ENCODE measurements around the gene ACVRL1.

Gene ACVRL1

DNA sequence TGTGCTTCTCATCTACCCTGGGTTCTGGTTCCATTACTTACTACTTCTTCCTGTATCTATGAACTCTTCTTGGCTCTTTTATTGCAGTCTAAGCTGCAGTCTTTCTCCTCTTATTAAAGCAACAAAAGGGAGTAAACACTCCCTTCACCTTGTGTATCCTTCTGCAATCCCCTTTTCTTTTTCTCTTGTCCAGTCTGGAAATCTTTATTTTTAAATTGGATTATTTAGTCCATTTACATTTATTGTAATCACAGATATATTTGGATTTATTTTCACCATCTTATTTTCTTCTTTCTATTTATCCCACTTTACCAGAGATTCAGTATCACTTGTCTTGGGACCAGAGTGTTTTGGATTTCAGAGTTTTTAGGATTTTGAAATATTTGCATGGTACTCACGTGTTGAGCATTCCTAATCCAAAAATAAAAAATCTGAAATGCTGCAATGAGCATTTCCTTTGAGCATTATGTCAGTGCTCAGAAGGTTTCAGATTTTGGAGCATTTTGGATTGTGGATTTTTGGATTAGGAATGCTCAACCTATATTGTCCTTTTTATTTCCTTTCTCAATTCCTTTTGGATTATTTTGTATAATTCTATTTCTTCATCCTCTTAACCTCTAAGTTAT lies 37.4 kb downstream of the ACVRL1 start:
- DNase-seq (ENCODE audit: low spot score) = no peak

DNA sequence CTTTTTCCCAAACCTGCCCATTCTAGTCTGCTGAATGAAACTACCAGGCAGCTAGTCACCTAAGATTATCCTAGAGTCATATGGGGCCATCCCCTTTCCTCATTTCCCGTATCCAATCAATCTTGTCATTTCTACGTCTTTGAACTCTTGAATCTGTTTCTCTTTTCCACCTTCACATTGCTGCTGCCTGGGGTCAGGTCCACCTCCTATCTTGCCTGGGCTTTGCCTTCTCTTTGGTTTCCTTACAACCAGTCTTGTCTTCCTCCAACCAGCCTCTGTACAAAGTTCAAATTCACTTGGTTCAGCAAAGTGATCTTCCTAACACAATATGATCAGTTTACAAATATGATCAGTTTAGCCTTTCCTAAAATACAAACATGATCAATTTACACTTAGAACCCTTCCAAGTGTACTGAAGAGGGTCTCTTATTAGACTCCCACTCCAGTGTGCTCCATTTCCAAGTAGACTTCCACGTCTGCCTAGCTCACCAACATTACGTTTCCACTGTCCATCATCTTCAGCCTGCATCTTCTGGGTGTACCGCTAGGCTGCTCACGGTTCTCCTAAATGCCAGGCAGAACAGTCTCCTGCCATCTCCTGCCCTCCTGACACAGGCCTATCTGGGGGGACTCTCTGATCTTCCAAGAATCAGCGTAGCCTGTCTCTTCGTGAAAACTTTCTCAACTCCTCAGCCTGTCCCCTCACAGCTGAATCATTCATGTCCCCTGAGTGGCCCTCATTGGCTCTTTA lies 40.1 kb downstream of the ACVRL1 start:
- DNase-seq (ENCODE audit: low spot score) = no peak

GRCh38 chr12:51948066-51948465 lies 40.8 kb downstream of the ACVRL1 start:
- DNase-seq (ENCODE audit: low spot score) = no peak

DNA sequence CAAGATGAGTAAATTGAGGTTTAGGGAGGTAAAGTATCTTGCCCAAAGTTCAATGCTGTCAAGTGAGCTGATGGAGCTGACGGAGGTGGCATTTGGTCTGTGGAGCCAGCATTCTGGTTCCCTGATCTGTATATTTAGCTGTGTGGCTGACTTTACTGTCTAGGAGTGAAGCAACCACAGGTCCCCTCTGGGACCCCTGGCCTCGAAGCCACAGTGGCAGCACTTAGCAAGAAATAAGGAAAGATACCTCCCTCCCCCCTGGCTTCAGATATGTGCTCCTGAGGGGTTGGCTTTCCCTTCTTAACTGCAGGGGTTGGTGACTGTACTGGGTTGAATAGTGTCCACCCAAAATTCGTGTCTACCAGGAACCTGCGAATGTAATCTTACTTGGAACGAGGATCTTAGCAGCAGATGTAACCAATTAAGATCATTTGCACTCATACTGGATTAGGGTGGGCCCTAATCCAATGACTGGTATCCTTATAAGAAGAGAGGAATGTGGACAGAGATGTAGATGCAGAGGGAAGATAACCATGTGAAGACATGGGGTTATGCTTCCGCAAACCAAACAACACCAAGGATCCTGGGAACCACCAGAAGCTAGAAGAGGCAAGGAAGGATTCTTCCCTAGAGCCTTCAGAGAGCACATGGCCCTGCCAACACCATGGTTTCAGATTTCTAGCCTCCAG lies 42.2 kb downstream of the ACVRL1 start:
- DNase-seq (ENCODE audit: low spot score) = no peak

GRCh38 chr12:51950682-51951198 lies 43.4 kb downstream of the ACVRL1 start:
- DNase-seq (ENCODE audit: low spot score) = no peak

DNA sequence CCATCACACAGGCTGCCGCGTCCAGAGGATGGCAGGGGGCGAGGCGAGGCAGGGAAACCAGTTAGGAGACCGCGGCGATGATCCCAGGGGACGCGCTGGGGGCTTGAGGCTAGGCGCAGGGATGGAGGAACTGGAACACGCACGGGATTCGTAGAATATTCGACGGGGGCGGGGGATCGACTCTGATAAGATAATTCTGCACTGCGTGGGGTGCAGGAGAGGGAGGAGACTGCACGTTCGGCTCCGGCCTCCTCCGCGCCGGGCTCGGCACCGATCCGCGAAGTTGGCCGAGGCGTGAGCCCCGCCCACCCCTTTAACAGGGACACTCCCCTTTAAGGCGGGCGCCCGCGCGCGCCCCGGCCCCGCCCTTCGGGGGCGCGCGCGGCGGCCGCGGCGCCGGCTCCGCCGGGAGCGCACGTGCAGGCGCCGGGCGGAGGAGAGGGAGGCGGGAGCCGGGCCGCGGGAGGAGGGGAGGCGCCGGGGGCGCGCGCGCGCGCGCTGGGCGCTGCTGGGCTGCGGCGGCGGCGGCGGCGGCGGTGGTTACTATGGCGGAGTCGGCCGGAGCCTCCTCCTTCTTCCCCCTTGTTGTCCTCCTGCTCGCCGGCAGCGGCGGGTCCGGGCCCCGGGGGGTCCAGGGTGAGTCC lies 44.0 kb downstream of the ACVRL1 start, which contains the start of gene ACVR1B:
Gene ACVR1B (plus strand): TSS at position 501 of the 644 bp plus-strand sequence. CDS start 45 bp downstream, at position 546.
- peak; percentile 91 for DNase-seq (ENCODE audit: low spot score)

- DNase-seq (ENCODE audit: low spot score) = no peak
Measured at GRCh38 chr12:51951843-51952722, 44.8 kb downstream of the ACVRL1 start.

DNA sequence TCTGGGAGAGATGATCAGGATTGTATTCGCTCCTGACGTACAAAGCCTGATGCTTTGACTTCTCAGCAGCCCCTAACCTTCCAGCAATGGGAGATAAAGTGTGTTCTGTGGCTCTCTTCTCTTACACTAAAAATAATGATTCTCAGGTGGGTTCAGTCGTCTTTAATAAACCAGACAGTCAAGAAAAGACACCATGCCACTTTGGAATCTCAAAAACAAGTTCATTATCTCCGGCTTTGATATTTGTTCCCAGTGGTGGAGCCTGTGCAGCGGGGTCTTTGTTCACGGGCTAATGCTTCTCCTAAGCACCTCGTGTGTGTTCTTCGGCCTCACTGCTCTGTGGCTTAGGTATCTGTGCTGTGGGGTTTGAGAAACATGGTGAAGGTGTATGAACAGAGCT lies 45.8 kb downstream of the ACVRL1 start:
- no peak for DNase-seq (ENCODE audit: low spot score)

DNA sequence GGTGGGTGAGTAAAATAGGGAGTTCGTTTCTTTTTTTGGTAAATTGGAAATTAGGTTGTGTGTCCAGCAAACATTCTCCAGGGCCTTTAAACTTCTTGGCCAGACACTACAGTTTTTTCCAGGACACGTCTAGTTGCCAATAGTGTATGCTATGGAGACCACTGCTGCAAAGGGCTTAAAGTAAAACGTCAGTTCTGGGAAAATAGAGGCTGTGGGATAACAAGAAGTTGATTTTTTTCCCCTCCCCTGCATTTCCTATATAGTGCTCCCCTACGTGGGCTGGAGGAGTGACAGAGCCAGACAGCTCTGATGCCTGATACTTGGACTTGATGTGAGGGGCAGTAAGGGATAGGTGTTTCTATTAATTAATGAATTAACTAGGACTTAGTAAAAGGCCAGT lies 46.6 kb downstream of the ACVRL1 start:
- no peak for DNase-seq (ENCODE audit: low spot score)

DNA sequence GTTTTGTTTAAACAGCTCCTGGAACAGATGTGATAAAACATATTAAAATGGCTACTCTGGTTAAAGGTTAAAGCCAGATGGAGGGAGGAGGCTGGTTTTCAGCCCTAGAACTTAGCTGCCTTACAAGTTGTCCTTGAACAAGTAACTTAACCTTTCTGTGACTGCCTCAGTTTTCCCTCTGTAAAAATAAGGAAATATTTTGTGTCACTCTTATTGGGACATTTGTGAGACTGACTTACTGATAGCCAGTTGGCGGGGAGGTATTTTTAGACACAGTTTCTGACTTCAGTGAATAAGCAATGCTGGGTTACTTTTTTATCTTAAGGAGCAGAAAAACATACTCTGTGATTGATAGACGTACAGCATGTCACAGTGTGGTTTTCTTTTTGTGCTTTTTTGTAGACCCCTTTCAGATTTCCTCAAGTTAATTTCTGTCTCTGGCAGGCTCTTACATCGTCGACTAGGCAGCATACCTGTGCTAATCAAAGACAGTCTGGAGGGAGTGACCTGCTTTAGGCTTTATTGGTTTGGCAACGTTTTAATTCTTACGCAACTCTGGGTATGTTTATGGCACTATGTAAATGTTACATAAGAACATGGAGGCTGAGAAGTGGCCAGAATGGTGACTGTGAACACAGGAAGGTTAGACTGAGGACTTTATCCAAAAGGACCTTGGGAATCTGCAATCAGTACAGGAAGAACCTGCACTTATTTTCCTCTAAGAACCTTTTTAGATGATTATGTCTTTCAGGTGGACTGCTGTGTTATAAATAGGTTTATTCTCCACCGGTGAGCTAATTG lies 47.5 kb downstream of the ACVRL1 start:
- DNase-seq (ENCODE audit: low spot score) = no peak

- DNase-seq (ENCODE audit: low spot score) = no peak
Measured at GRCh38 chr12:51955702-51956101, 48.4 kb downstream of the ACVRL1 start.

DNA sequence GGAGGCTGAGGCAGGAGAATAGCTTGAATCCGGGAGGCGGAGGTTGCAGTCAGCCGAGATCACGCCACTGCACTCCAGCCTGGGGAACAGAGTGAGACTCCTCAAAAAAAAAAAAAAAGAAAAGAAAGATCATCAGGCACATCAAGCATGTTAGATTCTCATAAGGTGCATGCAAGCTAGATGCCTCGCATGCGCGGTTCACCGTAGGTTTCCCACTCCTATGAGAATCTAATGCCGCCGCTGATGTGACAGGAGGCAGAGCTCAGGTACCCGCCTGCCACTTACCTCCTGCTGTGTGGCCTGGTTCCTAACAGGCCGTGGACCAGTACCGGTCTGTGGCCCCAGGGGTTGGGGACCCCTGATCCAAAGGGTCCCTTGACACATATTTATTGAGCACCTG lies 51.2 kb downstream of the ACVRL1 start:
- no peak for DNase-seq (ENCODE audit: low spot score)

DNA sequence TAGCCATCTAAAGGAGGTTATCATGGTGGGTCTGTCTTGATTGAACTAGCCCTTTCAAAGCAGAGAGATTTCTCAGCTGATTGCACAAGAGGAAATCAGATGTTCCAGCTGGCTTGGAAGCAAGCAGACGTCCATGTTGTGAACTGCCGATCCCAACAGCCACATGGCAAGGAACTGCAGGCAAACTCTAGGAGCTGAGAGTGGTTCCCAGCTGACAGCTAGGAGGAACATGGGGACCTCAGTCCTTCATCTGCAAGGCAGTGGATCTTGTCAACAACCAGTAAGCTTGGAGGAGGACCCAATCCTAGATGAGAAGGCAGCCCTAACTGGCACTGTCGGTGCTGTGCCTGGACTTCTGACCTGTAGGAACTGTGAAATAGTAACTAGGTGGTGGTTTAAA lies 51.9 kb downstream of the ACVRL1 start:
- DNase-seq (ENCODE audit: low spot score) = no peak

GRCh38 chr12:51959921-51960320 lies 52.6 kb downstream of the ACVRL1 start:
- no peak for DNase-seq (ENCODE audit: low spot score)

DNA sequence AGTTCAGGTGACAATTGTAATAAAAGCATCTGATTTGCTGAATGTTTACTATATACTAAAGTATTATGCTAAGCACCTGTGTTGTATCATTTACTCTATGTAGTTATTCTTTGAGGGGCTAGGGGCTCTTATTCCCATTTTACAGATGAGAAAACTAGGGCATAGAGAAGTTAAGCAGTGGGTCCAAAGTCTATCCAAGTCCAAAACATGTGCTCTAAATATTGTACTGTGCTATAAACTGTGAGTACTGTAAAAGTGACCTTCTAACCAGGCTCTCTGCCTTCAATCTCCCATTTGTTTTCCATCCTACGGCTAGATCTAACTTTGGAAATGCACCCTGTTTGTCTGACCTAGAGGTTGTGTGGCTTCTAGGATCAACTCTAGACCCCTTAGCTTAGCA lies 53.2 kb downstream of the ACVRL1 start:
- DNase-seq (ENCODE audit: low spot score) = no peak

DNA sequence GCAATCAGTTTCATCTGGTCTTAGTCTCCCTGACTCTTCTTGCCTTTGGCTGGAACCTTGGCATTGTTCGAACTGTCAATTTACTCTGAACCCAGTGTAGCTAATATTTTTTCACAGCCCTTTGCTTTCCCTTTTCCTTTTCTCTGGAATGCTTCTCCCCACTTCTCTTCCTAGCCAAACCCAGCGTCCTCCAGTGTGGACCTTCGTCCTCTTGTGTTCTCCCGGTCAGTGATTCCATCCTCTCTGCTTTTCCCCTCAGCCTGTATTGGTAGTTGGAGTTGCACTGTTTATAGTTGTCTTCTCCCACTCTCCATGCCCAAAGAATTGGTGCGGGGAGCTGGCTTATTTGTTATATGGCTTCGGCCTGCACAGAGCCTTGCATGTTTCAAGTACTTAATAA lies 53.6 kb downstream of the ACVRL1 start:
- no peak for DNase-seq (ENCODE audit: low spot score)

DNA sequence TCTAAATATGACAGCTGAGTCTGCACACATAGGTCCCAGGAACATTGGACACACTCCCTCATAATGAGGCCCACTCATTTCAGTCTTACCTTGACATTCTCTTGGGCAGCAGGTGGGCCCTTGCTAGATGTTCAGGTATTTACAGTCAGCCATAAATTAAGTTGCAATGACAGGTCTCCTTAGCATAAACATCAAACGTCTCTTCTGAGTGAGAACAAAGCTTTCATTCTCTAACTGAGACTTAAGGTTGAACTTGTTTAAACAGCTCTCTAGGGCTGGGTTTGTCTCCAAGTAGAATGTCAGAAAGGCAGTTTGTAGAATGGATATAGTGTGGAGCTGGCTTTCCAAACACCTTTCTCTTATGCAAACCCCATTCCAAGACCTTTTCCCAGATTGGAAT lies 54.5 kb downstream of the ACVRL1 start:
- no peak for DNase-seq (ENCODE audit: low spot score)

DNA sequence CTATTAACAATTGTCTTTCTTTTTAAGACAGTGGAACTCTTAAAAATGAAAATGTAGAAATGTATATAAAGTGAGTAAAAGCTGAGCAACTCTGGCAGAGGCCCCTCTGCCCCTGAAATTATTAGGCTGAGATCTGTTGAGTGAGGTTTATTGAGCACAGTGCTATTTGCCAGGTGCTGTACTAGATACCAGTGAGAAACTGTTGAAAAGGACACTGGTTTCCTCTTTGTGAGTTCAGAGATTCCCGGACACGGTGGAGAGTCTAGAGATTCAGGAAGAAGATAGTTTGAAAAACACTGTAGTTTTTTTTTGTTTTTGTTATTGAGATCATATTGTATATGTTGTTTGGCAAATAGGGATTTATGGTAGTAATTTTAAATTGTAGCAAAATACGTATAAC lies 55.4 kb downstream of the ACVRL1 start:
- no peak for DNase-seq (ENCODE audit: low spot score)

DNA sequence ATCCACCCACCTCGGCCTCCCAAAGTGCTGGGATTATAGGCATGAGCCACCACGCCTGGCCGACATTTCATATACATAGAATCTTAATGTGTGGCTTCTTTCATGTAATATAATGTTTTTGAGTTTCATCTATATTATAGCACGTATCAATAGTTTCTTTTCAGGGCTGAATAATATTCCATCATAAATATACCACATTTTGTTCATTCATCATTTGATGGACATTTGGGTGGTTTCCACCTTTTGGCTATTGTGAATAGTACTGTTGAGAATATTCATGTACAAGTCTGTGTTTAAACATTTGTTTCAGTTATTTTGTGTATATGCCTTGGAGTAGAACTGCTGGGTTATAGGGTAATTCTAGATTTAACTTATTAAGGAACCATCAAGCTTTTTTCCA lies 56.2 kb downstream of the ACVRL1 start:
- no peak for DNase-seq (ENCODE audit: low spot score)

DNA sequence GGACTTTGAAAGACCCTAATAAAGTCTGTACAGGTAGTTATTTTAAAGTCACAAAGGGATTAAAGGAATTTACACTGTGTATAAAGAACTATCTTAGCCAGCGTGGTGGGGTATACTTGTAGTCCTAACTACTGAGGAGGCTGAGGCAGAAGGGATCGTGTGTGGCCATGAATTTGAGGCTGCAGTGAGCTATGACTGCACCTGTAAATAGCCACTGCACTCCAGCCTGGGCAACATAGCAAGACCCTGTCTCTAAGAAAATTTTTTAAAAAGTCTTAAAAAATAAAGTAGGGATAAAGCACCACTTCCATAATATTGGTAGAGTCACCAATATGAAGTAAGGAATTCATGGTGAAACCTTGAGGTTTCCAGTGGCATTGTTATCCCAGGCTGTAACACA lies 62.3 kb downstream of the ACVRL1 start:
- DNase-seq (ENCODE audit: low spot score) = no peak

All from CD4-positive, alpha-beta T cell treated with Interleukin-2 at 100 ng/mL for 4 hours (primary cell).